HG03378 (cell line): Measurements from ENCODE around the gene BBS9.
"Not testable (repeated sequence)": the region's sequence is repeated elsewhere in the genome, so short reads cannot be mapped to it uniquely, and the experiment has no call there.

Source experiments
- ATAC-seq: cut with Tn5 transposase; IDR thresholded peaks from one replicate; pipeline ENCODE4 v1.9.1; 2021; ENCODE audit warnings: mild to moderate bottlenecking, moderate library complexity; ENCODE audit not compliant: unreplicated experiment

The BBS9 gene

DNA sequence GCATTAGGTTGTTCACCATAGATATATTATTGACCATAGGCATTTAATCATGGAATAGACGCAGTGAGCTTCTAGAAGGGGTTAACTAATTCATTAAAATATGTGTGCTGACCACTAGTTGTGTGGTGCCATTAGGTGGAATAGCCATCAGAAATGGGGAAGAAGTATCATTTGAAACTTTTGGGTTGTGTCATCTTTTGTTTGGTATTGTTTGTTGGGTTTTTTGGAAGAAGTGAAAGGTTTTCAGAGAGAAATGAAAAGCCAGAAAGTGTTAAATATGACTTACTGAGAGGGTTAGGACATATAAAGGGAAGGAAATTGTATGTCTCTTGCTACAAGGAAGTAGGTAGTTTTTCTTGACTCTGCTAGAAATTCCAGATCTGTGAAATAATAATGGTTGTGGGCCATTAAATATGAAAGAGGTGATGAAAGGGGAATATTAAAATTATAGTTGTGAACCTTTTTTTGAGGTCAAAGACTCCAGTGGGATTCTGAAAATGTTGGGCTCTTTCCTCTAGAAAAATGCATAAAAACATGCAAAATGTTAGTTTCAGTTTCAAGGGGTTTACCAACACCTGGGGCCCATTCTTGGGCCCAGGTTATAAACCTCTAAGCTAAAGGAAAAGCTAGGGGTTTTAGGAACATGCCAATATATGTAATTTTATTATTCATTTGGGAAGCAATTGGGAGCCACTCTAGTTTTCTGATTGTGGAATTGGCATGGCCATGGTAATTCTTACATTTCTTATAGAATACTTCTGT is 348.5 kb downstream of the BBS9 start:
- ATAC-seq = no peak

- not testable (repeated sequence) for ATAC-seq
These were observed 355.1 kb downstream of the BBS9 start for GRCh38 chr7:33484476-33484875.

DNA sequence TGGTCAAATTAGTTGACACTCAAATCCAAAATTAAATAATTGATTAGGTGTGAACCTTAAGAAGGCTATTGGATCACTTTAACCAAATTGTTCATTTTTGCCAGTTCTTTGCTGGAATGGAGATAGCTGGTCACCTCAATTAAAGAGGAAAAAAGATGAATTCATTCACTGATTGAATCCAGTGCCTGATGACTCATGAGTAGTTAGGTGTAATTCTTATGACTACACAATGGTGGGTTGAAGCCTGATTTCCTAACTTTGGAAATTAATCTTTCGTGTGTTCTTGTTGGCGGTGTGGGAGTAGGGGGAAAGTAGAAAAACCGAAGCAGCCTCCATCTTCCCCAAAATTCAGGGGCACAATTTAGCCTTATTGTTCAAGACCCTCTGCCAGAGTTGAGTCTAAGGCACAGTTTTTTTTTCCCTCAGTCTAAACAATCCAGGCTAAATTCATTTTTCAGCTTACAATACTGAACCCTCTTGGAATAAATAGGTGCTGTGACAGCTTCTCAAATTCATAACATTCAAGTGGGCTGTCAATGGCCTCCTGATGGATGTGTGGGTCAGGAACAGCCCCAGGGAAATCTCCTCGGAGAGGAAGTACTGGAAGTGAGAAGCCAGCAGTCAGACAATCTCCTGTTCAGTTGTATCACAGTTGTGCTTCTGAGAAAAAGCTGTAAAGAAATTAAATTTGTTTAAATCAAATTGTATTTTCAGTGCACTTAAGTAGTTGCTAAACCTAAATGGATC is 356.6 kb downstream of the BBS9 start:
- no peak for ATAC-seq

DNA sequence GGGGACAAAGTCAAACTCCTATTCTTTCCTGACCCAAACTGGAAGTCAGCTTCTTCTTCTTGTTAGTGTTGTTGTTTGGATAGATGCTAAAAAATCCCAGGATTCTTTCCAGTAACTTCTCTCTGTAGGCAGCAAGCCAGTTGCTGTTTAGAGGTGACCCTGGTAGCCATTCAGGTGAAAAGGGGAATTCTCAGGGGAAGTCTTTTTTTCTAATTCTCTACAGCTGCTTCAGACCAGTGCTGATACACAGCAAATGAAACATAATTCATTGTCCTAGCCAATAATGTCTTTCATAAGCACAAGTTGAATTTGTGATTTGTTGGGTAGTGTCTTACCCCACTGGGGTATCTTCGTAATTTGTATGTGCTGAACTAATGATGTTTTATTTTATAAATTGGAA is 357.3 kb downstream of the BBS9 start:
- ATAC-seq = no peak

GRCh38 chr7:33487998-33488682 is 358.8 kb downstream of the BBS9 start:
- peak; percentile 63 for ATAC-seq

DNA sequence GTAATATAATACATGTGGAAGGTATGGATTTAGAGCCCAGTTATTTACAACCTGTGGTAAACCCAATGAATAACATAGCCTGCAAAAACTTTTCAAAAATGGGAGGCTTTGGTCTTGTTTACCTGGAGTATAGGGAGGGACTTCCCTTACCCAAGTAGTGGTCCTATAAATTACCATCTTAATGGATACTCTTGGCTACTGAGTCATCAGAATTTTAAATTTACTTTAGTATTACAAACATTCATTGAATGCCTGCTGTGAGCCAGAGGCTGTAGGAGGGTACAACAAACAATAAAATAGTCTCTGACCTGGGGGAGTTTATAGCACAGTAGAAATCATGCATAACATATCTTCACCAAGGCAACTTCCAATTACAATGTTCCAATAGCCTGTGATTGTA is 365.1 kb downstream of the BBS9 start:
- ATAC-seq = no peak

DNA sequence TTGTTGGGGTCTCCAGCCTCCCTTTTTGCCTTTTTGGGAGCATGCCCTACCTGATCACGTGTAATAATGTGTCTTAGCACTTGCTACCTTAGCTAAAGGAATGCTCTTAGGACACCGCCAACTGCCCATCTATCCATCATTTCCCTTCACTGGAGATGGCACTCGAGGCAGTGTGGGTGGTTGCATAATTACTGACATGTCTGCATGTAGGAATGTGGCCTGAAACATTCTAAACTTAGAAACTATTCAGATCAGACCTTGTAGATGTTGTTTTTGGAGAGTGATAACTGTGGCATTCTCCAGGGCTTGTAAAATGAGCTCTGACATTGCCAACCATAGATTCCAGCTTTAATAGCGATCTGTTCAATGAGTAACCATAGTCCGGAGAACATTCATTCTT is 365.8 kb downstream of the BBS9 start:
- ATAC-seq = no peak

GRCh38 chr7:33497051-33497450 is 367.7 kb downstream of the BBS9 start:
- no peak for ATAC-seq

GRCh38 chr7:33500703-33501701 is 371.6 kb downstream of the BBS9 start:
- no peak for ATAC-seq

- no peak for ATAC-seq
These were observed 373.6 kb downstream of the BBS9 start for GRCh38 chr7:33503014-33503413.

GRCh38 chr7:33503736-33504135 is 374.4 kb downstream of the BBS9 start:
- no peak for ATAC-seq

- no peak for ATAC-seq
These were observed 374.9 kb downstream of the BBS9 start for GRCh38 chr7:33504266-33504665.

- ATAC-seq = no peak
These were observed 379.8 kb downstream of the BBS9 start for GRCh38 chr7:33509206-33509605.

DNA sequence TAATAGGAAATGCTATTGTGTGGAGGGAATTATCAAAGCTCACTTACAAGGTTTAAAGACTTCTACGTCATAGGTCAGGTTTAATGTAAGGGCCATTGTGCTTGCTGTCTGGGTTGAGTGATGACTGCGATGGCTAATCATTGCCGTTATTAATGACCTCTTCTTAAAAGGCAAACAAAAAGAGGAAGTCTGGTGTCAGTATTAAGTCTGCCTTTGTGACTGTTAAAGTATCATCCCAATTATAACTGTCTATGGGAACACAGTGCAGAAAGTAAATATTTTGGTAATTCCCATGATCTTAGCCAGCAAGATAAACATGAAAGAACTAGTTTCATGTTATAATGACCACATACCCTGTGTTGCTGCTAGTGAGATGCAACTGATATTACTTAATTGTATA is 382.4 kb downstream of the BBS9 start:
- ATAC-seq = no peak

DNA sequence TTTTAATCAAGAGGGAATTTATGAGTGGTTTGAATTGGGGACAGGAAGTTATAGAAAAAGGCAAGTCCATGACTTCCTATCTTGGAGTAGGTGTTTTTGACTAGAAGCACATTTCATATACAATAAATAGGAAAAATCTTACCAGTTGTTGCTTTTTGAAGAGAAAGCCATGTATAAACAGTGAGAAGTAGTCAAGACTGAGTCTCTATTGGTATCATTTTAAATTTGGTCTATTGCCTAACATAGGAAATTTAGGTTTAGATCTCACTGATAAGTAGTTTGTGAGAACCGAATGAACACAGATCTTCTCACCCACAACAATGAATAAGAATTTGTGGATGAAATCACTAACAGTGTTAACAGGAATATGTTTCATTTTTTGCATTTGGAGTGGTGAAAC is 387.2 kb downstream of the BBS9 start:
- no peak for ATAC-seq

DNA sequence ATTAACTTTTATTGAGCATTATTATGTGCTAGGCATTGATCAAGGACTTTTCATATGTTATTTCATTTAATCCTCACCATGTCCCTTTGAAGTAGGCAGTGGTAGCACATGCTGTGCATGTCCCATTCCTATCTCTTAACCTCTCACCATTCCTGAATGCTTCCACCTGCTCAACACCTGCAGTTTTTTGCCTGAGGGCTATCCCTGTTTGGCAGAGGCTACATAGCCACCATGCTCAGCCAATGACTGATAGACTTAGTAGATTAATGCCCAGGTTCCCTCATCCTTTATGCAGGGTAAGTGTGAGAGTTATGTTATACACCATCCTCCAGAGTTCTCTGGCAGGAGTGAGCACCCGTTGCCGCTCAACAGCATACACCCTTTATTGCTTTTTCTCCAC is 387.8 kb downstream of the BBS9 start:
- no peak for ATAC-seq

DNA sequence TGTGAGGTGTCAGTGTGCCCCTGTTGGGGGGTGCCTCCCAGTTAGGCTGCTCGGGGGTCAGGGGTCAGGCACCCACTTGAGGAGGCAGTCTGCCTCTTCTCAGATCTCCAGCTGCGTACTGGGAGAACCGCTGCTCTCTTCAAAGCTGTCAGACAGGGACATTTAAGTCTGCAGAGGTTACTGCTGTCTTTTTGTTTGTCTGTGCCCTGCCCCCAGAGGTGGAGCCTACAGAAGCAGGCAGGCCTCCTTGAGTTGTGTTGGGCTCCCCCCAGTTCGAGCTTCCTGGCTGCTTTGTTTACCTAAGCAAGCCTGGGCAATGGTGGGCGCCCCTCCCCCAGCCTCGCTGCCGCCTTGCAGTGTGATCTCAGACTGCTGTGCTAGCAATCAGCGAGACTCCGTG is 397.6 kb downstream of the BBS9 start:
- not testable (repeated sequence) for ATAC-seq

GRCh38 chr7:33527613-33528012 is 398.2 kb downstream of the BBS9 start:
- not testable (repeated sequence) for ATAC-seq

- no peak for ATAC-seq
These were observed 399.7 kb downstream of the BBS9 start for GRCh38 chr7:33529070-33529469.

DNA sequence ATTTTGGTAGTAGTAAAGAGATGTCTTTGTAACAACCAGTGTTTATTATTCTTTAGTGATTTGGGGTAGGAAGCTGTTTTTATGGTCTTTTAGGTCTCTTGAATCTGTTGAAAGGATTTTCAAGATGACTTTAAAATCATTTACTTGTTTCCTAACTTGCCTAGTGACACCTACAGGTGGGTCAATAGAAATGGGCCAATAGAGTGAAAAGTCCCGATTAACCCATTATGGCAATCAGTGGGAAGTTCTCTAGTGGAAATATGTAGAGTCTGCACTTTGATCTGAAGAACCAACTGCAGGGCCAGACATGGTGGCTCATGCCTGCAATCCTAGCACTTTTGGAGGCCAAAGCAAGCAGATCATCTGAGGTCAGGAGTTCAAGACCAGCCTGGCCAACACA is 401.3 kb downstream of the BBS9 start:
- ATAC-seq = no peak

GRCh38 chr7:33531888-33532287 is 402.5 kb downstream of the BBS9 start:
- ATAC-seq = no peak
